ENCODE results near the gene SYNRG. TPM values are rescaled to one million over a fixed set of nuclear protein-coding genes. Genes with fewer than 3 reads are reported as not detected.

SYNRG gene
- polyA plus RNA-seq, 3 donors = 36.4 to 47.8 (median 47.5) TPM

DNA sequence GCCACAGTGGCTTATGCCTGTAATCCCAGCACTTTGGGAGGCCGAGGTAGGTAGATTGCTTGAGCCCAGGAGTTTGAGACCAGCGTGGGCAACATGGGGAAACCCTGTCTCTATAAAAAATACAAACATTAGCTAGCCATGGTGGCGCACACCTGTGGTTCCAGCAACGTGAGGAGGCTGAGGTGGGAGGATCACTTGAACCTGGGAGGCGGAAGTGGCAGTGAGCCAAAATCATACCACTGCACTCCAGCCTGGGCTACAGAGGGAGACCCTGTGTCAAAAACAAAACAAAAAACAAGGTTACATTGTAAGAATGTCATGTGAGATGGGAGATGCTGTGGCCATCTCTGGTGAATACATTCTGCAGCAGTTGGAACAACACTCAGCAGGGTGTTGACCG, 106.1 kb downstream of the SYNRG start:
- DNase-seq = no peak

DNA sequence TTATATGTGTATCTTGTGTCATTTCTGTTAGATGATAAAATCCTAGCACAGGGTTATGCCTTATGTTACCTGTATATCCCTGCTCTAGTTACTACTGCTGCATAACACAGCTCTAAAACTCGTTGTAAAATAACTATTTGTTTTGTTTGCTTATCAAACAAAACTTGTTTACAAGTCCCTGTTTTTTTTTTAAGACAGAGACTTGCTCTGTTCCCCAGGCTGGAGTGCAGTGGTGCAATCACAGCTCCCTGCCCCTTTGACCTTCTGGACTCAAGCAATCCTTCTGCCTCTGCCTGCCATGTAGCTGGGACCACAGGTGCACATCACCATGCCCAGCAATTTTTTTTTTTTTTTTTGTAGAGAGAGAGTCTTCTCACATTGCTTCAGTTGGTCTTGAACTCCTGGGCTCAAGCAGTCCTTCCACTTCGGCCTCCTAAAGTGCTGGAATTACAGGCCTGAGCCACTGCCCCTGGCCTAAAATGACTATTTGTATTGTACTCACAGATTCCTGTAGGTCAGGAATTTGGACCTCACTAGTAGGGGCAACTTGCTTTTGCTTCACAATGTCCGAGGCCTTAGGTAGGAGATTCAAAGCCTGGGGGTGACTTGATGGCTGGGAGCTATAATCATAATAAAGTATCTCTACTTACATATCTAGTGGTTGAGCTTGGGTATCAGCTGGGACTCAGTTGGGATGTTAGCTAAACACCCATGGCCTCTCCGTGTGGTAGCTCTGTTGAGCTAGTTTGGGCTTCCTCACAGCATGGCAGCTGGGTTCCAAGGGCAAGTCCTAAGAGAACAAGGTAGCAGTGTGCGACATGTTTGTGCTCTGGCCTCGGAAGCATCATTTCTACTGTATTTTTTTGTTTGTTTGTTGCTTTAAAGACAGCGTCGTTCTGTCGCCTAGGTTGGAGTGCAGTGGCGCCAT, 106.9 kb downstream of the SYNRG start:
- DNase-seq = no peak

DNA sequence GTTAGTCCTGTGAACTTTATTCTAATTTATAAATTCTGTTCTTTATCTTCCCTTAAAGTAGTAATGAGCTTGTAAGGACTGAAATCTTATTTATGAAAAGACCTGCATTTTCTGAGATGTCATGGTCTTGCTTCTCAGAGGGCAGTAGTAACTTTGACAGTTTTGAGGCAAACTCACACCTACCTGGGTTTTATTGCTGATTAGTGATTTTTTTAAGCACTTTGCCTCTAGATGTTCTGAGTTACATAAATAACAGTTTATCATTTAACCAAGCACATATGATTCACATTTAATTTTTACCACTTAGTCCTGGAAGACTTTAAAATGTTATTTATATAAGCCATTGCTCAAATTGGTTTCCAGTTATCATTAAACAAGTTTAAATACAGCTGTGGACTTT, 108.8 kb downstream of the SYNRG start:
- DNase-seq = no peak

DNA sequence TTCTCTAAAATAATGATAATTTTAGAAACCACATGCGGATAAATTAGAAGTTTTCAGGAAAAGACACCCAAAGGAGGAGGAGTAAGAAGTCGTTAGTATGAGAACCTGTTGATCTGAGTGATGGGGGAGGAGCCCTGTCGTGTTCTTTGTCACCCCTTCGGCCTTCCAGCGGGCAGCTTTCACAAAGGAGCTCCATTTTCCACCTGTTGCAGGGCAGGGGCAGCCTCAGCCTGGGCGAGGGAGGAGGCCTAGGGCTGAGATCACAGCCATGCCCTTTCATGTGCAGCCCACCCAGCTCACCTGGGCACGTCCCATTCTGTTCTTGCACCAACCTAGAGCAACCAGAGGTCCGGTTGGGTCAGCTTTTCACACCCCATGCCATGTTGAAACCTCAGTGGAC, 114.2 kb downstream of the SYNRG start:
- DNase-seq = no peak

DNA sequence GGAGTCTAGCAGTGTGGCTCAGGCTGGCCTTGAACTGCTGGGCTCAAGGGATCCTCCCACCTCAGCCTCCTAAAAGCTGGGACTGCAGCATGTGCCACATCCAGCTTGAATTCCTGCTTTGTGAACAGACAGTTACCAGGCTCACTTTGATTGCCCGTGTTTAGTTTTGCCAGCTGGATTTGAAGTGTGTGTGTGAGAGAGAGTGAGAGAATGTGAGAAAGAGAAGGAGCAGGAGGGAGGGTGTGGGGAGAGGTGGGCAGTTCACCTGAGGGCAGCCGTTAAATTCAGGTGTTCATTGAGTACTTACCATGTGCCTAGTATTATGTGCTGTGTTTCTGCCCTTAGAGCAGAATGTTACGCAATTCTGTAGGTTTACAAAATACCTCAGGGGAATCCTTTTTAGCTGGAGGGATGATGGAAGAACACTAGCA, 114.8 kb downstream of the SYNRG start:
- no peak for DNase-seq

DNA sequence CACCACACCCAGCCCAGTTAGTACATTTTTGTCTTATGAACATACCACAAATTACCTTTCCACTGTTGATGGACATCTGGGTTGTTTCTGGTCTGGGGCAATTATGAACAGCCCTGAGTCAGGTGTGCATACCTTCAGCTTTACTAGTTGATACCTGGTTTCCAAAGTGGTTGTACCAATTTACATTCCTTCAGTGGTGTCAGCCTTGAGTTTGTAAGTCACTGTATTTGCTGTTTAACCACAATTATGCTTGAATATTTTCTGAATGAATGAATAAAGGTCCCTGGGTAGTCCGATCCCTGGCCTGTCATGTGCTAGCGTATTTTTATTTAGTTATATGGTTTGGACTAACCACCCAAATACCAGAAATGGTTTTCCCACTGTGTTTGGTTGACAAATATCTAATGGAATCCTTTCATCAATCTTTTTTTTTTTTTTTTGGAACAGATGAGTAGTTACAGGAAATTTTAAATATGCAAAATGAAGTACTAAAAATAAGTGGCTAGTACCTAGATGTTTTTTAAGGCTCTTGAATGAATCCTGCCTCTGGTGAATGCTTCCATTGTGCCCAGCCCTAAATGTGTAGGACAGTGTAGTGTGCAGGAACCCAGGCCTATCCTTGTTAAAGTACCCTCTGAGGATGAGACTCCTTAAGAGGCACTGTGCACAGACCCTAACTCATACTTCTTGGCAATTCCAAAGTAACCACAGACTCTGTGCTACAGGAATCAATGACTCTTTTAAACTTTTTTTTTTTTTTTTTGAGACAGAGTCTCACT, 115.8 kb downstream of the SYNRG start:
- DNase-seq = no peak

DNA sequence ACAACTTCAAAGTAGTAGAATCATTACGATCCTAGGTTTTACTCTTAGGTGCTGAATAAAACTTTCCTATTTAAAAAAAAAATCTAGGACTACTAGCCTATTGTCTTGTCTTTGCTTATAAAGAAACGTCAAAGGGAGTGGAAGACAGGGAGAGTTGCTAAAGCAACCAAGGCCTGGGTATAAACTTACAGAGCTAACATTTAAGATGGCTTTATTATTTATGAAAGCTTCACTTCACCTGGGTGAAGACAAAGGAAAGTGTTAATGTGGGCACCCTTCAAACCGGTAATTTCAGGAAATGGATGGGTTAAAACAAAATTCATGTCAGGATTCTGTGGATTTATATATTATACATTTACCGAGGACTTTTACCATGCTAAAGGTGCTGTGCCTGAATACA, 117.1 kb downstream of the SYNRG start:
- no peak for DNase-seq

DNA sequence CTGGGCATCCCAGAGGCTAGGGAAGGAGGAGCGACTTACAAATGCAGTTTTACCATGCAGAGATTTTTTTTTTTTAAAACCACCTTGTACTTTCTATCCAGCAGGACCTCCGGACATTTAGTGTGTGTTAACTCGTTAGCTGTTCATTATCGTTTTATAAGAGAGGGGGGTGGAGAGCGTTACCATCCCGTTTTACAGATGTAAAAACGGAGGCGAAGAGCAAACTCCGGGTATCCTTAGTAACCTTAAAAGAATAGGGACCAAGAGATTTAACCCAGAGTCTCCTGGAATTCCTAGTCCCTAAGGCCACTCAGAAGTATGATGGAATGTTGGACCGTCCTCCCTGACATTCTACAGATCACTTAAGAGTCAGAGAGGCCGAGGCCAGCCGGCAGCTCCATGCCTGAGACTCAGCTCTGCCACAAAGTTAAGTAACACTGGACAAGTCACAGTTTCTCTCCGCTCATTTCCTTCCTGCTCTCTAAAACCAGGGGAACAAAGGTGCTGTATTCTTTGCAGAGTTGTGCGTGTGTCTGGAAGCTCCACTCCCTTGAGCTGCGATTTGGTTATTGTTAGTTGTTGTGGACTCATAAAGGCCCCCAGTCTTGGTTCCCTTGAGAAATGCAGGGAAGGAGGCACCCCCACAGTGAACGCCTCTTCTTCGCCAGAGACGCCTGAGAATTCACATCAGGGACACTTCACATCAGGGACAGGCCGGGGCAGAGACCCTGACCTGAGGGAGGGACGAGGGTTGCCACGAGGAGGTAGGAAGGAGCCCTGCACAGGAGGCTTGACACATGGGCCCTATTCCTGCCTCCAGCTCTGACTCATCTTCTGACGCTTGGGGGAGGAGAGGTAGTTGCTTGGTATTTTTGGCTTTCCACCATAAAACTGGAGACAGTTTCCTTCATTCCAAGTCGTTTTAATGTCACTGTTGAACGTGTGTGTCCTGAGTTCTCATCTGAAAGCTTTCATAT, 118.3 kb downstream of the SYNRG start:
- no peak for DNase-seq

DNA sequence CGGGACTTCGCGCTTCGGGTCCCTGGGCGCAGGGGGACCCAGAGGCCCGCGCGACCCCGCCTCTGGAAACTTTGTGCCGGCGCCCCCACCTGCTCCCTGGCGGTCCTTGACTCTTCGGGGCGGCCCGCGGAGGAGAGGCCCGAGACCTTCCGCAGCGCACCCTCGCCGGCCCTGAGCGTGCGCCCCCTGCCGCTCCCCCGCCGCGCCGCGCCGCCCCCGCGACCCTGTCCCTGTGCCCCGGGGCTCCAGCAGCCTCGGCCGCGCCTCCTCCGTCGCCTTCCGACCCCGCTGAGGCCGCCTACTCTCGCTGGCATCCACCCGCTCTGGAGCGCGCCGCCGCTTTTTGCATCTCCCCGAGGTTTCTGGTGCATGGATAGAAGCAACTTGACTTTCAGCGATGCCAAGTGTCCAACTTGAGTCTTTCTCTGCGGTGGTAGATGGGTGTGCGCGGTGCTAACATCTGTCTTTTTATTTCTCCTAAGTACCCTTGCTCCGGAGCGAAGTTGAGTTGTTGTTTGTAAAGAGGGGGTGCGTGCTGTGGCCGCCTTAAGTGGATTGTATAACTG, 119.1 kb downstream of the SYNRG start:
- DNase-seq = peak; percentile 75

DNA sequence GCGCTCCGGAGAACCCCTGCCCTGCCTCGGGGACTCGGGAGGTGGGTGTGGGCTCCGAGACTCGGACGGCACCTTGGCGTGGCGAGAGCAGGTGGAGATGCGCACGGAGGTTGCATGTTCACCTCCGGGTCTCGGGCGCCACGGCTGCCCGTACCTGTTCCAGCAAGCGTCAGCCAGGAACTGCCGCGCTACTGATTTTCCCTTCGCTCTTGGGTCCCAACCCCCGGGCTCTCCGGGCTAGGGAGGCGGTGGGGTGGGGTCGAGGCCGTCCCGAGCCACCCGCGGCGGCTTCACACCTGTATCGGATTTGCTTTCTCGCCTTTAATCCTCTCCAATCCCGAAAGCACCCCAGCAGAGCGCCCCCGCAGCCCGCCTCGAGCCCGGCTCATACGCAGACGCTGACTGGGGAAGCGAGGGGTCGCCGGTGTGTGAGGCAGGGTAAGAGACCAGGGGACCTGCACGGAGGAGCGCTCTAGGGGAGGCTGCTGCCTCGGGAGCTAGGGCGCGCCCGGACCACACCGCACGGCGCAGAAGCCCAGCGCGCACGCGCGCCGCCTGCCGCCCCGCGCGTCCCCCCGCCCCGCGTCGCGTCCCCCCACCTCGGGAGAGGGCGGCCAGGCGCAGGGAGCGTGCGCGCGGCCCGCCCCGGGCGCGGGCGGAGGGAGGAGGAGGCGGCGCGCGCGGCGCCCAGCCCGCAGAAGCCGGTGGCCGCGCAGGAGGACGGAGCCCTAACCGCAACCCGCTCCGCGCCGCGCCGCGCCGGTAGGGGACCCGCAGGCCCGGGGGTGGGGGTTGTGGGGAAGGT, 119.8 kb downstream of the SYNRG start, which contains the start of gene DUSP14:
TSS of gene DUSP14 (plus strand) at position 695 of the 805 bp plus-strand sequence. CDS start 22,382 bp downstream, outside the sequence.
- peak; percentile 87 for DNase-seq

DNA sequence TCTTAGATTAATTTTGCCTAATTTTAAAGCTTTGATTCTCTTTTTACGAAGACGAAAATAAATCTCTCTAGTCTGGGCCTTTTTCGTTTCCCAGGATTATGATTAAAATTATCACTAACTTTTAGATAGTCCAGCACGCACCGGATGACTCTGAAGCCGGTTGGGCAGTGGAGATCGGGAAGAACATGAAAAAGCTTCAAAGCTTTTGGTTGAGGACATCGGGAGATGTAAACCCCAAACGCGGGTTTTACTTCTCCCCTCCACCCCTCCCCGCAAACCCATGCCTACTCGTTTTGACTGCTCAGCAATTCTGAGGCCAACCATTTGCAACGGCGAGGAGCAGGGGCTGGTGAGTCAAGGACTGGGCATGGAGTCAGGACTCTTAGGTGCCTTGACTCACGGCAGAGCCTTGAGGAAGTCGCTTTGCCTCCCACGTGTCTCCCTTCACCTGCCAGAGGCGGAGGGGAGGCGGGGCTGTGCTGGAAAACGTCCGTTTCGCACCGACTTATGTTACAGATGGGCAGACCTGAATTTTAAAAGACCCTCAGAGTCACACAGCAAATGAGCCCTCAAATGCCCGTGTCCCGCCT, 120.5 kb downstream of the SYNRG start:
- no peak for DNase-seq

DNA sequence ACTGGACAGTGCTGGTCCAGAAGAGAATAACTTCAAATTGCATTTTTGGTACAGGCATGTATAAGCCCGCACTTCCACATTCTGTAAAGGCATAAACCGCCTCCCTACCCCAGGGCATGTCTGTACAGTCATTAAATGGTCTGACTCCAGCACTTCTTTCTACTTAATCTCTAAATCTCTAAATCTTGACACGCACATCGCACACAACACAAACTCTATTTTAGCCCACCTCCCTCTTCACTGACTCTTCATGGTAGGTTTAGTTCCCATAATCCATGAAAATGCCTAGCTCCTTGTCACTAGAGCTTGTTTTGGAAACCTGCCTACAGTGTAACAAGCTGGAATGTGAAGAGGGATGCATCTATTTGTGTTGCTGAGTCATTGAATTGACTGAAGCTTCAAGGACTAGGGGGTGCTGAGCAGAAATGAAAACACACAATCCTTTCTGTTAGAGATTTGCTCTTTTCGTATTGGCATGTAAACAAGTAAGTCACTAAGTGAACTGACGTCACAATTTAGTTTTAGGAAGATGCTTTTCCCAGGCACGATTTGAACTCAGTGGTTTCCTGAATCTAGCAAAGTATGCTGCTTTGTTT, 121.1 kb downstream of the SYNRG start:
- DNase-seq = peak; percentile 67

DNA sequence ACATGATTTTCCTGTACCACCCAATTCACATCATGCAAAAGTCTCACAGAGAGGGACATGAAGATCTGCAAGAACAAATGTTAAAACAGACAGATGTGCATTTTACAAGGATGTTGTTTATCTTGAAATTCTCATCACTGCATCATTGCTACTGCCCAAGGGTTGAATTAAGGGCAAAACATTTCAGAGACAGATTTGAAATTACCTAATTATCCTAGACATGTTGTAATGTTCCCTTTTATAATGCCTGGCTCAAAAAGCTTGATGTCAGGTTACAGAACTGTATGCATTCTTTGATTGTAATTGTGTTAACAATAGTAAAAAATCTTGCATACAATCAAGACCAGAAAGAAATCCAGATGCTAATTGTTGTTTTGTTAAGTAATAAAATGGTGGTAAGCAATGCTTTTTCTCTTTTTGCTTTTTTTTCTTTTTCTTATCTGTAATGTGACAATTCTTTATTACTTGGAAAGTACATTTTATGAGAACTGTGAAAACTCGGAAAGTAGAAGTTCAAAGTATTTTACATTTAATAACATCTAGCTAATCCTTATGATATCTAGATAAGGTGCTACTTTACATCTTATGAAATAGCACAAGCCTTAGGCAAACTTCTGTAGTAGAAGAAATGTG, 123.2 kb downstream of the SYNRG start:
- no peak for DNase-seq

DNA sequence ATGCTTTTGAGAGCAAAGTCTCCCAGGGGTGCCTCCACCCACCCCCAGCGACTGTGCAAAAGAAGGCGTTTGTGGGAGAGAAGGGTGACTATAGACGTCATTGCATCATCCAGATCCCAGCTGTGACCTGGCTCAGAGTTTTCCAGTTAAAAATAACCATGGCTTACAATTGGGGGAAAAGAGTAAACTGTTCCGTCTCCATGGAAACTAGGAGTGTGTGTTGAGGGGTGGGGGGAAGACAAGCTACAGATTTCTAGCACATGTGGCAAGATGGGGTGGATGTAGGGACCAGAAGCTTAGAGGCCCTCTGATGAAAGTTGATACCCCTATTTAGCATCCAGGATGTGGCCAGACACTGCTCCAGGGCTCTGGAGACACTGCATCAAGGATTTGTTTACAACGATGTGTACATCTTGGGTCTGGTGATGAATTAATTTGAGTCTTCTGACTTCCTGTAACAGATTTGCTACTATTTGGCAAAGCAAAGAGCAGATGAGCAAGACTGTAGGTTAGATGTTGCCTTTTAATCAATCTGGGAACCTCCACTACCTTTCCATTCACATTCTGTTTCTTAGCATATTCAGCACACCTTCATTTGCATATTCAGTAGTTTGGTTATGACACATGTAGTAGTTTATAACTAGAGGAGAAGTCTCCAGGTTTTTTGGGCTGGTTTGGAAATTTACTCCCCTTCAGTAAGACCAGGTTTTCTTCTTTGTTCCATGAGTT, 125.7 kb downstream of the SYNRG start:
- DNase-seq = no peak

DNA sequence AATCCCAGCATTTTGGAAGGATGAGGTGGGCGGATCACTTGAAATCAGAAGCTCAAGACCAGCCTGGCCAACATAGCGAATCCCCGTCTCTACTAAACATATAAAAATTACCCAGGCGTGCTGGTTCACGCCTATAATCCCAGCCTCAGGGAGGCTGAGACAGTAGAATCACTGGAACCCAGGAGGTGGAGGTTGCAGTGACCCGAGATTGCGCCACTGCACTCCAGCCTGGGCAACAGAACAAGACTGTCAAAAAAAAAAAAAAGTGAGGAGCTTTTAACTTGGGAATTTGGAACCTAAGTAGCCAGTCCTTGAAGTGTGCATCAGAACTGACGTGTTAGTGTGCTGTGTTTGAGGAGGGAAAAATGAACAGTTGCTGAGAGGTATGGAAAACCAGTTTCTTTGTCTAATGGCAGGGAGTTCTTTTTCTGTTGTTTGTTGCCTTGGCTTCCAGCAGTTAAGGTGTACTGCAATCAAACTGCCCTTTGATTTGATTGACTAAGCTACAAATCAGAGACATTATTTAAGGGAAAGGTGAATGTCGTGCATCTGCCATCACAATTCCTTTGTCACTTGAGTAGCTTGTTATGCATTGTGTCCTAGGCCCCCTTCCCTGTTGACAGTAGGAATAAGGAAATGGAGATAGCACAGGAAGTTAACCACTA, 128.1 kb downstream of the SYNRG start:
- DNase-seq = no peak

DNA sequence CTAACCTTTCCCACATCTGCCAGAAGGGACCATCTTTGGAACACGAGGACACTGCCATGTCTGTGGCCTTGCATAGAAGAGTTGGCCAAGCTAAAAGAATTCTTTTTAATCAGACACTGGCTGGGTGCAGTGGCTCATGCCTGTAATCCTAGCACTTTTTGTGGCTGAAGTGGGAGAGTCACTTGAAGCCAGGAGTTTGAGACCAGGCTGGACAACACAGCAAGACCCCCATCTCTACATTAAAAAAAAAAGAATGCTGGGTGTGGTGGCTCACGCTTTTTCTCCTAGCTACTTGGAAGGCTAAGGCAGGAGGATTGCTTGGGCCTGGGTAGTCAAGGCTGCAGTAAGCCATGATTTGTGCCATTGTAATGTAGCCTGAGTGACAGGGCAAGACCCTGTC, 128.8 kb downstream of the SYNRG start:
- no peak for DNase-seq

DNA sequence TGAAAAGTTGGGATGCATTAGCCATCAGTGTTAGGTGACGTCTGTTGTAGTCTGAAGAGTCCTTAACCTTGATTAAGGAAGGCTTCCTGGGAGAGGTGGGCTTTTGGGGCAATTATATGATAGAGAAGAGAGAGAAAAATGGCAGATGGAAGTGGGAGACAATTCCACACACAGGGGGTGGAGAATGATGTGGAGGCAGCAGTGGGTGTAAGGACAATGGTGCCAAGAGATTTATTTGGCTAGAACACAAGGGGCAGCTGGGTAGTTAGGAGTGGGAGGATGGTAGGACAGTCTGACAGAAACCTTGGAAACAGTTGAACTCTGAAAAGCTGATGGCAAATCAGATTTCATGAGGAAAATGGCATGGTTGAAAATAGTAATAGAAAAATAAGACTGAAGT, 130.2 kb downstream of the SYNRG start:
- DNase-seq = no peak

DNA sequence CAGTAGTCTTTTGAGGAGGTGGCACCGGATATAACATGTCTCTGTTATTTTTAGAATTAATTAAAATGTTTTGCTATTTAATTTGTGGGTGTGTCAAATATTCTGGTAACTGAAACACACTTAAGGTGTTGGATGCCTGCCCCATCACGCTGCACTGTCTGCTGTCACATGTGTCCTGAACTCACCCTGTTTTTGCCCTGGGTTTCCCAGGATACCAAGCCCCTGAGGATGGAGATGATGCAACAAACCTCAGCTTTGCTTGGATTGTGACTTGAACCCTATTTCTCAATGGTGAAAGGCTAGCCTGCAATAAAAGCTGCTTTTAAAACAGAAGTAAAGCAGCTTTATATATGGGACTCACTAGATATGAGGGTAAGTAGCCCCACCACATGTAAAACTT, 131.0 kb downstream of the SYNRG start:
- DNase-seq = no peak

All from renal pelvis (tissue), 4 donors.